T-helper 1 cell treated with Interleukin-12 subunit alpha and Interleukin-12 subunit beta and Interleukin-4 antibody, amounts not matched to agents 30 ng/mL and 1 ng/mL, for 36 hours (primary cell): ENCODE results near the gene GNAS. TPM values are rescaled to one million over a fixed set of nuclear protein-coding genes. Genes with fewer than 3 reads are reported as not detected.
"Not testable (repeated sequence)": the region's sequence is repeated elsewhere in the genome, so short reads cannot be mapped to it uniquely, and the experiment has no call there.

ENCODE experiments used
- intact Hi-C: fragments of 100-400 bp; cut with micrococcal nuclease; formaldehyde crosslinking; loops from one replicate; pipeline ENCODE4 v1.15.1; 2024
- total RNA-seq: library from RNA; stranded (reverse); gene quantifications from 2 replicates; pipeline ENCODE4 v1.2.3, GENCODE V29; 2022

The GNAS gene
- total RNA-seq, result 649 and 675 TPM in 2 replicates

DNA sequence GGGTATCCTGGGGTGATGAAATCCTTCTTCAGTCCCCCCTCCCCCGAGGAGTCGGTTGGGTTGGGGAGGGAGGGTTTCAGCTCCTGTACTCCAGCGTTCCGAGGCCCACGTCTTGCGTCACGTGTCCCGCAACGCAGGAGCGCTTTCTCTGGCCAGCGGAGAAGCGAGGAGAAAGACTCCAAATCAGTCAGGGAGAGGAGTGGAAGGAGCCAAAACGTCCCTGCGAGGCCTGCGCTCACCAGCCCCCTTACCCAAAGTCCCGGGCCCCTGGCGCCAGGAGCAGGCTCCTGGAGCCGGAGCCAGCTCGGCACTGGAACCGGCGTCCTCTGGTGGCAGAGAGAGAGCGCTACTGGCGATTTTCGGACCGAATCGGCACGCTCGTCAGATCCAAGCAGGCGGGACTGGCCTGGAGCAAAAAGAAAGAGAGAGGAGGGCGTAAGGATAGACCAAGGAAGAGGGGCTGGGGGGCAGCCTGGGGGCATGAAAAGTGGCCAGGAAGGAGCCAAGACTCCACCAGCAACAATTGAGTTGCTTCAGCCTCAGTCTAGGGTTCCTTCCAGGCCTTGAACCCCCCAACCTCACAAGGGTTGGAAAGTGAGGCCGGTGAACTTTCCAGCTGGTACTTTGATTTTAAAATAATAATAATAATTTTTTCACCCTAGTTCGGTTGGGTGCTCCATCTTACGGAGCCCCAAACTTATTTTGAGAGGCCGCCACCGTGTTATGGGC is at the start of gene GNAS:
Gene GNAS, plus strand, starts transcription at position 174 of the 729 bp plus-strand sequence.
- intact Hi-C loops, result loop anchor here (1.0 to 5.0 kb wide), 3 partner anchors 36 to 615 kb away; no protein-coding TSS in a partner anchor

DNA sequence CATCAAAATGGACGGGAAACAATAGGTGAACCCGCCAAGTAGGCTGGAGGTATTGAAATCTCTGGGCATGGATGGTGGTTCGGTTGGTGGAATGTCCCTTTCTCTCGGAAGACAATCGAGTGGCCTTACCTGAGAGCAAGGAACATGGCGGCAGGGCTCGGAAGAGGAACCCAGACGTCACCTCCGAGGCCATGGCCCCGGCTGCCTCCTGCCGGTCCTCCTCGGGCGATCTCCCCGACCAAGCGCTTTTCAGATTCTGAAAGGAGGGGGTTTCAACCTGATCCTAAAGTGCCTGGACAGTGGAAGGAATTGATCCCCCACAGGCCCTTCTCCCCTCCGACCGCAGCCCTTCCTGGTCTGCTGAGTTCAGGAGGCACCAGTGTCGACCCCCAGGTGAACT is 49.0 kb upstream of the GNAS start:
- intact Hi-C loops, result no loop called here

DNA sequence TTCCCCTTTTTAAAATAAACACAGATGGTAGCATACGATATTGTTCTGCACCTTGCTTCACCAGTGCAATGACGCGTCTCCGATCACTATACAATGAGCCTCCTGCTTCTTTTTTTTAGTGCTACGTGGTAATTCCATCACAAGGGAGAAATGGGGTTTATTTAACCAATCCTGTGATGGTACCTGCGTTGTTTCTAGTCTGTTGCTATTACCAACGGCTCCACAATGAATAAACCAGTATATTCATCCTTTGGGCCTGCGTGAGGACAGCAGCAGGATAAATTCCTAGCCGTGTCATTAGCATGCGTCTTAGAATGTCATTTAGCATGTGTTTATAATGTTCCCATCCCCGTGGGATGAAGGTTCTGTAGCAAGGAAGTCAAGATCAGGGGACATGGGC is 44.7 kb upstream of the GNAS start:
- intact Hi-C loops, result no loop called here

DNA sequence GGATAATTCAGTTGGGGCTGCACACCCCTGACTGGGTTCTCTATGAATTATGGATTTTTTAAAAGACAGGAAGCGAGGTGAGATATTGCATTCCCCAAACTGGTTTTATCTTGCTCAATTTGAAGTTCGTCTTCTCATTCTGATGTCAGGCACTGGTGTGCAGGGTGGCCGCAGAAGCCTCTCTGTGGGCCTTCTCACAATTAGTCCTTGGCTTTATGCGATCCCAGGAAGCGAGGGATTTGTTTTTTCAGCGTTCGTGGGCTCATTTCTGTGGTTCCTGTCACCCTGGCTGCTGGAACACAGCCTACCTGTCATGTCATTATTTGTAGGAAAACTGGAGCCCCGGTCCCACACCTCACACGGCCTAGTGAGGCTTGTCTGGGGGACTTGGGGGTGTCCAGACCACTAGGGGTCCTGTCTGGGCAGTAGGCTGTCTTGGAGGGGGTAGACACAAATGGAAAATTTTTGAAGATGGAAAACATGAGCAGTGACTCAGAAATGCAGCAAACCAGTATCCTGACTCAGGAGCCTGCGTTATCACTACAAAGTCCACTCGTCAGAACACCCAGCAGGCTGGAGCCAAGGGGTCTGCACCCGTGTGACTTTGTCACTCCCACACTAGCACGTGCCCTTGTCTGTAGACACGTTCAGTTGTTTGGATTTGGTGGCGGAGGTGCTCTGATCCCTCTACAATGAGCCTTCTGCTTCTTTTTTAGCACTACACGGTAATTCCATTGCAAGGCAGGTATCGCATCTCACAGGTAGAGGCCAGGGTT is 44.1 kb upstream of the GNAS start:
- intact Hi-C loops, result no loop called here

DNA sequence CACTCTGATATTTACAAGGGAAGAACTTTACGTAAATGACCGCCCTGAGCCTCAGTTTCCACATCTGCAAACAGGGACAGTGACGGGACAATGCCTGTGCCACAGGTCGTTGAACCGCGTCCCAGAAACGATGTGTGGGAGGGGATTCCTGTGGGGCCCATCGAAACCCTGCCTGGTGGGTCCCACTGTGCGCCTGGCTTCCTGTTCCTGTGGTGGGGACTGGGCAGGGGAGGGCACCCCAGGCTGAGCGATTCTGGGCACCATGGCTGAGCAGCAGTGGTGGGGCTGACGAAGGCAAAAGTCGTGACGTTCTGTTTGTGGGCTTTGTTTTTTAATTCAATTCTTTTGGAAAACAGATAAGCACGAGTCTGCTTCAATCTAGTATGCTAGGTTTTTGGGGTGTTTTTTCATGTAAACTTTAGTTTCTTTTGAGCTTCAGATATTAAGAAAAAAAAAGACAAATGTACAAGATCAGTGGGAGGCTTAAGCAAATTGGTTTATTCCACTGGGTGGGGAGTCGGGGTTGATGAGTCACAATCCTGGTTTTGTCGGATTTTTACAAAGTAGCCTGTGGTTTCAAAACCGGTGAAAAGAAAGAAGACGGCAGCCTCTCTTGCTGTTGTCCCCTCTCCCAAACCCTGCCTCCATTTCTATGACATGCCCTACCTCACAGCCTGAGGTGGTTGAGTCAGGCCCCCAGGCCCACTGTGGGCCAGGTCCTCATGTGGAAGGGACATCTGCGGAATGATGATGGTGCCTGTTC is 42.2 kb upstream of the GNAS start:
- intact Hi-C loops, result no loop called here

DNA sequence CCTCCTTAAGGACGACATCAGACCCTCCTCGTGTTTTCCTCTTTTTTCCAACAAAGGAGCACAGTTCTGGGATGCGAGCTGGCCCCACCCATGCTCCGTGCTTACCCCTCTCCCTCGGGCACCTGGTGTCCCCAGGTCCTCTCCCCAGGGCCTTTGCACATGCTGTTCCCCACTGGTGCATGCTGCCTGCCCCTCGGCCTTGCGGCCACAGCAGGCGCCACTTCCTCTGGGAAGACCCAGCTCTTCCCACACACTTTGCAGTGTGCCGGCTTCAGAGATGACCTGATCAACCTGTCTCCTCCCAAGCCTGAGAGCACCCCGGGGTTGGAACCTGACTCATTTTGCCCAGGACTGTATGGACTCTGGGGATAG is 41.7 kb upstream of the GNAS start:
- intact Hi-C loops, result no loop called here

DNA sequence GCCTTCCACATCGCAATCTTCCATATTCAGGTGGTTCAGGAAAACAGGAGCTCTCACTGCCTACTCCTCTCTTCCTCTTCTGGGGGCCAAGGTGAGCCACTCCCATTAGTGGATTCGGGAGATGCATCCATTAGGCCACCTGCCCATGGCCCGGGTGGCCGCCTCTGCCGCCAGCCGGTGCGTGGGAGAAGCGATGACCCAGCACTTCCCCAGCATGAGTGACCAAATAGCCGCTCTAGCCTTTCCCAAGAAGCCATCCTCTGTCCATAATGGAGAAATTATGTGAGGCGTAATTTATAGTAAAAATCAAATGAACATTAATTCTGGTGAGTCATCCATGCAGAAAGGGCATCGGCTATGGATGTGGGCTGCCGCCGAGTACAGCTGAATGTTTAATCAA is 41.2 kb upstream of the GNAS start:
- intact Hi-C loops, result no loop called here

DNA sequence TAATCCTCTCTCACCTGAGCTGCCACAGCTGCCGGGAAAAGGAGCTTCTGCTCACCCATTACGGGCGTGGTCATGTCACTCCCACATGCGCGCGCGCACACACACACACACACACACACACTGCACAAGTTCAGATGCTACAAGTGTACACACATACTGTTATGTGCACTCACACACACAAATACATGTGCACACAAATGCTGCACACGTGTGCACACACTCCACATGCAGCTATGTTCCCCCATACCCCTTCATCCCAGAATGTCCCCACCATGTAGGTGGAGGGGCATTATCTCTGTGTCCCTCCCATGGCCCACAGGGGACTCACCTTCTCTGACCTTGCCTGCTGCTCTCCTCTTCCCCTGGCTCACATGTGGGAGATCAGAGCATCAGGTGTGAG is 39.1 kb upstream of the GNAS start:
- intact Hi-C loops, result no loop called here

DNA sequence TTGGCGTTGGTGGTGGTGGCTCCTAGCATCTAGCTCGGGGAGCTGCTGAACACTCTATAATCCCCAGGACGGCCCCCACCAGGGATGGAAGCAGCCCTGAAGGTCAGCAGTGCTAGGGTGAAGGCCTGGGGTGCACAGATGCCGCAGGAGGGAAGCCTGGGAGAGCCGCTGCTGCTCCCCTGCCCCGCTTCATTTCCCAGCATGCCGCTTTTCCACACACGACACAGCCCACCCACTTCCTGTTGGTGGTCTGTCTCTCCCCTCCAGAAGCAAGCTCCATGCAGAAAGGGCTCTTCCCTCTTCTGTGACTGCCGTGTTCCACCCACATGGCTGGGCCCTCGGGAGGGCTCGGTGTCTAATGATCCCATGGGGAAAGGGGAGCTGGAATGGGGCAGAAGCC is 37.1 kb upstream of the GNAS start:
- intact Hi-C loops, result no loop called here

DNA sequence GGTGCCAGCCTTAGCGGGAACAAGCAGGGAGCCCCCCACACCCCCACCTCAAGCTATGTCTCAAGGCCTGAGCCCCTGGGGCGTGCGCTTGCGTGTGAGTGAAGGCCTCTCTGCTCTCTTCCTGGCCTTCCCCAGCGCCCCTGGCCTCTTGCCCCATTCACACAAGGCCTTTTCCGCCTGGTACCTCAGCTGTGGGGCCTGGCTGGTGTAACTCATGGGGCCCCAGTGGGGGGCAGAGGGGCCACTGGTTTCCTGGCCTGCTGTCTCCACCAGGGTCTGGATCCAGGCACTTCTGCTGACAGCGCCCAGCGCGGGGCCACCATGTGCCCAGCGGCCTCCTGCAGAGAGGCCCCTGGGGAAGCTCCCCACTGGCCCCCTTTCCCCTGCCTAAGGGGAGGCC is 36.5 kb upstream of the GNAS start:
- intact Hi-C loops, result no loop called here

DNA sequence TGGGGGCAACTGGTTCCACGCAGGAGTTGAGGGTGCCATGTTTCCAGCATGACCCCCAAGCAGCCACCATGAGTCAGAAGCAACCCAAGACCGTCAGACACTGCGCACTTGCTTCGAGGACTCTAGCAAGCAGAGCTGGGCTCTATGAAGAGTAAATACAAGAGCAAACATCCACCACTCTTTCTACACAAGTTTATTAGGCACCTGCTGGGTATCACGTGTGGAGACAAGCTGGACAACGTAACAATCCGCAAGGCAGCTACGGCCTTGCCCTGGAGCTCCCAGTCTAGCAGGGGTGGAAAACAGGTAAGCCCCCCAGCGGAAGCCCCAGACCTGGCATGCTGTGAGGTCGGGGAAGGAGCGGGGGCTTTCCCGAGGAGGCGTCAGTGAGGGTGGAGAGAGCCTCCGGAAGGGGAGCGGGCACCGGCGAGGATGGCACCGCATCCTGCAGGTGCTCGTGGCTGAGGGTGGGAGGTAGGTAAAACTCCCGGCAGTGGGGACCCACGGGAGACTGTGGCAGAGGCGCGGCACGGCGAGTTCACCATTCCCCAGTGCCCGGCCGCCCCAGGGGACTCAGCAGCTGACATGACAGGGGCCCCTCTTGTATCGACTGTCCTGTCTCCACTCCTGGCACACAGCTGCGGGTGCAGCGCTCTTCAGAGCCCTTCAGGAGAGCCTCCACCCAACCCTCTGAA is 35.4 kb upstream of the GNAS start:
- intact Hi-C loops, result no loop called here

DNA sequence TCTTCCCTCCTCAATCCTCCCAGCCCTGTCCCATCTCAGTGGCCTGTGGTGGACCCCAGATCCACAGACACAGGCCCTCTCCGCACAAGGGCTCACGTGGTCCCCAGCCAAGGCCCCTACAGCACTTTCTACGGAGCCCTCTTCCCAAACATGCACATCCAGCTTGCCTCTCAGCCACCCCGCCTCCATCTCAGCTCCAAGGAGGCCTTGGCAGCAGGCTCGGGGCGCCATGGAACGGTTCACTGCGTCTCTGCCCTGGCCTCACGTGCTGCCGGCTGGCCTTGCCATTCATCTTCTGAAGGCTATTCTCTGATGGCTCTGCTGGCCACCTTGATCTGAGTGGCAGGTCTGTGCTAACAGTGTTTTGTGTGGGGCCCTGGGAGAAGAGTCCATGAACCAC is 34.8 kb upstream of the GNAS start:
- intact Hi-C loops, result loop anchor here (1.0 to 2.0 kb wide), 2 partner anchors 33 to 1199 kb away; partner anchors contain the start of gene GNAS-AS1

DNA sequence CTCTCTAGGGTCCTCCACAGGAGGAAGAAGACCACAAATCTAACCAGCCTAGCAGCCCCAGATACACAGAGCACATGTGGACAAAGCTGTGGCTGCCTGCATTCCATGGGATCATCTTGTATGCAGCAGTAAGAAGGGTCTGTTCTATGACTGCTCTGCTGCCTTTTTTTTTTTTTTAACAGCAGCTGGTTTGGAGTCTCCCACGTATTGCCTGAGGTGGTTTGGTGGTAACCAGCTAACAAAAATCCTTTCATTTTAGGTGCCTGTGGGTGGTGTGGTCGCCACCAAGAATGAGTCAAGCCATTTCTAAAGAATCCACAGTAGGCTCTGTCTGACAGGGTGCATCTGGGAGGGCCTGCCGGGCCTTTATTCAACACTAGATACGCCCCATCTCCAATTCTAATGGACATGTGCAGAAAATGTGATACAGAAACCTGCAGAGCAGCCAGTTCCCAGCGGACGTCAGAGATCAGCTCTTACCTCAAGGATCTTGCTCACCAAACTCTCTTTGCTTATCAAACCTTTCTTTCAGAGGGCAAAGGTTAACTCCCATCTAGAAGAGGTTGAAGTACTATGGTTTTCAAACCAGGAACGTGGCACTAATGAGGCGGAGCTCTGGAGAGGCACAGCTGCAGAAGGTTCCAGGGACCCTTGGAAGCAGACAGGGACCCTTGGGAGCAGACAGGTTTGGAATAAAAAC is 33.8 kb upstream of the GNAS start:
- intact Hi-C loops, result loop anchor here (1.0 to 2.0 kb wide), 2 partner anchors 32 to 1200 kb away; partner anchors contain the start of gene GNAS-AS1

DNA sequence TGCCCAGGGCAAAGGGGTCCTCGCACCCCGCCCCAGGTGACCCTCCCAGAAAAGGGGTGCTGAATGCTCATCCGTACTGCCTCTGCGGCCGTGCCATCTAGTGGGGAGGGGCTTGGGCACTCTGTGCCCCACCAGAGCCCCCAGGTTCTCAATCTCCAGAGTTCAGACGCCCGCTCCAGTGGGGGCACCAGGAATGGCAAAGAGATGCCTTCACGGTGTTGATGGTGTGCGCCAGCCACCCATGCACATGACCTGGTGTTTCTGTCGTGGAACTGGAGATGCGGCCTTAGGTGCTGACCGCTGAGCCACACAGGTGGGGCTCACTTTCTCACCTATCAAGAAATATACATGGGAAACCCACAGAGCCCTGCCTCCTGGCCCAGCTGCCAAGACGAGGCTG is 32.6 kb upstream of the GNAS start:
- intact Hi-C loops, result loop anchor here (2.0 kb wide), 1 partner anchor 1201 kb away; no protein-coding TSS in a partner anchor

DNA sequence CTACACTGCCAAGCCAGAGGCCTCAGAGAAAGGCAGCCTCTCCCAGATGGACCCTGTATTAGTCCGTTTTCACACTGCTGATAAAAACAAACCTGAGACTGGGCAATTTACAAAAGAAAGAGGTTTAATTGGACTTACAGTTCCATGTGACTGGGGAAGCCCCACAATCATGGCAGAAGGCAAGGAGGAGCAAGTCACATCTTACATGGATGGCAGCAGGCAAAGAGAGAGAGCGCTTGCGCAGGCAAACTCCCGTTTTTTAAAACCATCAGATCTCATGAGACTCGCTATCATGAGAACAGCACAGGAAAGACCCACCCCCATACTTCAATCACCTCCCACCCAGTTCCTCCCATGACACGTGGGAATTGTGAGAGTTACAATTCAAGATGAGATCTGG is 32.0 kb upstream of the GNAS start:
- intact Hi-C loops, result not testable (repeated sequence)

DNA sequence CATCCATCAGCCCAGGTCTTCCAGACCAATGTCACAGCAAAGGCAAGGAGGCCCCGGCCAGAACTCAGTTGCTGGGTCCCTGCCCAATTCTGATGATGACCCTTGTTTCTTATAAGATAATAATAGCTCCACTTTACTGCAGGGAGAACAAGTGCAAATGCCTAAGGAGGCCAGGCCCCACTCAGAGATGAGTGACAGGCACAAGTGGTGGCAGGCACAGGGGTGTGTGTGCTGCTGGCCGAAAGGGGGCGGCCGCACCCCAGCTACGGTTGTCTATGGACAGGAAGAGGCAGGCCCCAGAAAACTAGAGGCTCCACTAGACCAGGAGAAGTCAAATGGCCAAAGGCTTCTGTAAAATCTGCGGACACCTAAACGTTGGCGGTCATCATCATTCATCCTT is 30.4 kb upstream of the GNAS start:
- intact Hi-C loops, result no loop called here

DNA sequence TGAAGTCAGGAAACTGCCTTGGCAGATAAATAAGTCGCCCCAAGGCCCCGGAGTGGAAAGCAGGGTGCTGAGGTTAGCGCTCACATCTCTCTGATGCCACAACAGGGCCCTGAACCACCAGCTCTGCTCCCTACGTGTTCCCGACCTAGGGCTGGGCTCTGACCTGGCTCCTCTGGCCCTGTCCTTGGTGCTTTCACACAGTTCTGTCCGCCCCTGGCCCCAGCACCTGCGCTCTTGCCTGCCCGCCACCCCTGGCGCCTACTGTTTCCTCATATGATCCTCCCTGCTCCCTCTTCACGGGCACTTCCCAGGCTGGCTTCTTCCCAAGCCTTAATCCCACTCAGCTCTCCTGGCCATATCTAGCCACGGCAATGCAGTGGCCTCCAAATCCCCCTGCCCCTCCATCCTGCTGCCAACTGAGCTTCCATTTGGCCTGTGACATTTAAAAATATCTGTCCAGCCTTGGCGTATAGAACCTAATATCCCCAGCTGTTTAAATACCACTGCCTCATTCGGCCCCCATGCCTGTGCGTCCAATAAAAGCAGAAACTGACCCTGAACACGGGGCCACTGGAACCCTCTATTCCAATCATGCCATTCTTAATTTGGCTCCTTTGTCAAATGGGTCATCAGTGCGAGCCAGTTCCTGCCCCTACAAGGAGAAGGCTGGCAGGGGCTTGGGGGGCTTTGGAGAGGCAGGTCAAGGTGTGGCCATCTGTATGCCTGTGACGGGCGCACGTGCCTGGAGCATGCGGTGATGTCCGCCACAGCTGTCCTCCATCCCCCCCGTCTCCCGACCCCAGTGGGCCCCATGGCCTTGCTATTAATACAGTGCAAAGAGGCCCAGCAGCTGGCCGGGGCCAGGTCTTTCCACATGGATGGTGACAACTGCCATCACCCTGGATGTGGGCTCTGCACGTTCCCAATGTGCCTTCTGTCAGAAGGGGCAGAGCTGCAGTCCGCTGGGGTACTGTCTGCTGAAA is 29.5 kb upstream of the GNAS start:
- intact Hi-C loops, result no loop called here

DNA sequence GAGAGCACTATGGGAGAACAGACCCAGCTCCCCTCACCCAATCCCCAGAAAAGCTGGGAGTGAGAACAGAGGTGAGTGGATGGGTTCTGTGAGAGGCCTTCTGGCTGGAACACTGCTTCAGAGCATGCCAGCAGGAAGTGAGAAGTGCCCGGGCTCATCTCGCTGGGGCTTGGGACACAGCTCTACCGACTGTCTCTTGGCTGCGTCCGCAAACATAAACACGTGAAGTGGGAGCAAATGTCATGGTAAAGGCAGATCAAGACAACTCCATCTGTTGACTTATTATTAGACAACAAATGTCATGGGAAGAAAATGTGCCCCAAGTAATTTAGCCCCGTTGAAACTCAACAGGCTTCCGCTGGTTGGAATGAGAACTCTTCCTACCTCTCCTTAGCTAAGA is 27.7 kb upstream of the GNAS start:
- intact Hi-C loops, result no loop called here

DNA sequence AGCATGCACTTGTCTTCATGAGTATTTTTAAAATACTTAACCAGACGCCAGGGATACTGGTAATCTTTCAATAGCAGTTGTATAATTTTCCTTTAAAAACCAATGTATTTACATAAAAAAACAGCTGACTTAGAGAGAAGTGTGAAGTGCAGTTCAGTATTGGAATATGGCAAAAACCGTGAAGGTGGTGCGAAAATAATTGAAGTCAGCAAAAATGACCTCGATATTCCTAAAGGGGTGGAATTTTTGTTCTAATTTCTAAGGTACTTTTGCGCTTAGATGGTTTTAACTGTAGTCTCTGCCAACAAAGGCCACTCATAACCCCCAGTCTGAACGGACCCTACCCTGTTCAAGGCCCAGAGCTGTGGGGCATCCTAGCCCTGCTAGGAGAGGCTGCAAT is 27.1 kb upstream of the GNAS start:
- intact Hi-C loops, result no loop called here

DNA sequence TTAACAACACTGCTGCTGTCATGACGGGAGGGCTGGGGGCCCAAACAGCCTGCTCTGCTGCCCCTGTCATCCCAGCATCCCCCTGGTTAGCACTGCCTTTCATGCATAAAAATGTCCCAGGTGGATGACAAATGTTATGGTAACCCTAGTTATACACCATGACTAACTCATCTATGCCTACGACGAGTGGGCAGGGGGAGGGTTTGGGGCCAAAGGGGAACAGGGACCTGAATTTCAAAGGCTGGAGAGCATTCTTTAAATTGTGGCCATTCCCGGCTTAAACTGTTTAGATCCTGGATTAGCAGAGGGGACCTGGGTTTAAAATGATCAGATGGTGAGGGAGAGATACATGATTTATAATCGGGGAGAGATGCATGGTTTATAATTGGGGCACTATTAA is 26.2 kb upstream of the GNAS start:
- intact Hi-C loops, result no loop called here
